Sigmoid colon (tissue), 7 donors: ENCODE results near the gene MMP11. TPM values are rescaled to one million over a fixed set of nuclear protein-coding genes. Genes with fewer than 3 reads are reported as not detected.

Experiments
- DNase-seq: peaks from one replicate; pipeline ENCODE4 v3.0.0-alpha.2; 2019
- H3K27ac ChIP-seq, 4 donors: fragments of 200-600 bp; sonication (generic); one replicate each; pipeline ENCODE4 v1.5.1; 2016 to 2019; ENCODE audit warnings: mild to moderate bottlenecking in 1 of 4
- H3K27me3 ChIP-seq, 3 donors: fragments of 200-600 bp; sonication (generic); one replicate each; pipeline ENCODE4 v1.5.1; 2019; ENCODE audit warnings: mild to moderate bottlenecking in 1 of 3
- H3K36me3 ChIP-seq, 4 donors: fragments of 200-600 bp; sonication (generic); one replicate each; pipeline ENCODE4 v1.5.1; 2016 to 2019
- H3K4me1 ChIP-seq, 4 donors: fragments of 200-600 bp; sonication (generic); one replicate each; pipeline ENCODE4 v1.5.1; 2017 to 2019
- H3K4me3 ChIP-seq, 4 donors: fragments of 200-600 bp; sonication (generic); one replicate each; pipeline ENCODE4 v1.5.1; 2017 to 2019; ENCODE audit warnings: mild to moderate bottlenecking in 2 of 4, moderate library complexity in 1 of 4
- H3K9me3 ChIP-seq, 4 donors: fragments of 200-600 bp in 3 of 4; sonication (generic) in 3 of 4; one replicate each; pipeline versions ENCODE4 v1.5.1 to v1.6.1; 2013 to 2019
- EP300 ChIP-seq, 4 donors: sonication (generic); formaldehyde crosslinking; IDR thresholded peaks; one replicate each; pipeline ENCODE4 v1.6.1; 2017; ENCODE audit warnings: antibody characterized with exemption in 4 of 4
- POLR2A ChIP-seq, 2 donors: fragments of 450-650 bp; IDR thresholded peaks; one replicate each; pipeline ENCODE4 v1.6.1; 2016; ENCODE audit warnings: antibody characterized with exemption in 2 of 2, mild to moderate bottlenecking in 2 of 2, moderate library complexity in 2 of 2
- POLR2AphosphoS5 ChIP-seq, 4 donors: sonication (generic); formaldehyde crosslinking; IDR thresholded peaks; one replicate each; pipeline ENCODE4 v1.6.1; 2017; ENCODE audit warnings: antibody characterized with exemption in 4 of 4
- WGBS, 2 donors: extraction: QIAGEN DNeasy Blood & Tissue Kit; methylation state at CpG; one replicate each; pipeline ENCODE4 v1.1.7; 2013; 5-methylcytosine and 5-hydroxymethylcytosine counted together
- intact Hi-C: fragments of 100-400 bp; cut with DNase I; formaldehyde crosslinking; loops from one replicate; pipeline ENCODE4 v1.15.1; 2023
- polyA plus RNA-seq, 3 donors: library from polyadenylated mRNA; stranded (reverse); fragments of 200-250 nt; gene quantifications; one replicate each; pipeline ENCODE4 v1.2.3, GENCODE V29; 2013
- total RNA-seq, 4 donors: library from RNA; depleted of rRNA; stranded (reverse); fragments of >200 nt; gene quantifications; one replicate each; pipeline ENCODE4 v1.1.0, GENCODE V29; 2016
- TF ChIP-seq, protein P1 (sequence below), 4 experiments: fragments of 450-650 bp in 3 of 4; fragments of 200-600 bp in 1 of 4; IDR thresholded peaks; one replicate each; pipeline ENCODE4 v1.5.1; 2016 to 2019; ENCODE audit warnings: antibody characterized with exemption in 4 of 4, mild to moderate bottlenecking in 3 of 4, moderate library complexity in 2 of 4
- donor health status: healthy with polysubstance abuse.
- donor health status: Bipolar disorder and iron deficiency.
- donor health status: healthy.

Gene MMP11
- total and polyA plus RNA-seq, 7 donors = 0.60 to 9.9 (median 6.1) TPM; not detected in 1

DNA sequence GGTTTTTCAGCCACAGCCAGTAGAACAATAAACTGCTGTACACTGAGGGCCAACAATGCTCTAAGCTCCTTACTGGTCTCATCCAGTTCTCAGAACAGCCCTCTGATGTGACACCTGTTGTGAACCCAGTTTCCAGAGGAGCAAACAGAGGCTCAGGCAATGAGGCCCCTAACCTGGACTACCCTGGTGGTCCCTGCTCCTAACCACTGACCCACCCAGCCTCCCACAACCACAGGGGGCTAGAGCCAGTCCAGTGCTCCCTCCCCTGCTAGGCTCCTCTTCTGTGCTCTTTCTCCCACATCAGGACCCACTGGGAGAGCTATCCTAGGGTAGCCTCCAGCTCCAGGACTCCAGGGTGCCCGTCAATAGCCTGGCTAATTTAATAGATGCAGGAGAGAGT, 10.1 kb downstream of the MMP11 start:
- no peak for DNase-seq
- WGBS, 2 donors = 86 to 90% methylated on average over 1 of the region's 1 CpG
- TF ChIP-seq, protein P1, sequence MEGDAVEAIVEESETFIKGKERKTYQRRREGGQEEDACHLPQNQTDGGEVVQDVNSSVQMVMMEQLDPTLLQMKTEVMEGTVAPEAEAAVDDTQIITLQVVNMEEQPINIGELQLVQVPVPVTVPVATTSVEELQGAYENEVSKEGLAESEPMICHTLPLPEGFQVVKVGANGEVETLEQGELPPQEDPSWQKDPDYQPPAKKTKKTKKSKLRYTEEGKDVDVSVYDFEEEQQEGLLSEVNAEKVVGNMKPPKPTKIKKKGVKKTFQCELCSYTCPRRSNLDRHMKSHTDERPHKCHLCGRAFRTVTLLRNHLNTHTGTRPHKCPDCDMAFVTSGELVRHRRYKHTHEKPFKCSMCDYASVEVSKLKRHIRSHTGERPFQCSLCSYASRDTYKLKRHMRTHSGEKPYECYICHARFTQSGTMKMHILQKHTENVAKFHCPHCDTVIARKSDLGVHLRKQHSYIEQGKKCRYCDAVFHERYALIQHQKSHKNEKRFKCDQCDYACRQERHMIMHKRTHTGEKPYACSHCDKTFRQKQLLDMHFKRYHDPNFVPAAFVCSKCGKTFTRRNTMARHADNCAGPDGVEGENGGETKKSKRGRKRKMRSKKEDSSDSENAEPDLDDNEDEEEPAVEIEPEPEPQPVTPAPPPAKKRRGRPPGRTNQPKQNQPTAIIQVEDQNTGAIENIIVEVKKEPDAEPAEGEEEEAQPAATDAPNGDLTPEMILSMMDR (IDR thresholded peaks at IDR 0.05) = no peak
- TF ChIP-seq POLR2A (IDR thresholded peaks at IDR 0.05) (no peak), POLR2AphosphoS5 (IDR thresholded peaks at IDR 0.05) (no peak), EP300 (IDR thresholded peaks at IDR 0.05) (no peak)

DNA sequence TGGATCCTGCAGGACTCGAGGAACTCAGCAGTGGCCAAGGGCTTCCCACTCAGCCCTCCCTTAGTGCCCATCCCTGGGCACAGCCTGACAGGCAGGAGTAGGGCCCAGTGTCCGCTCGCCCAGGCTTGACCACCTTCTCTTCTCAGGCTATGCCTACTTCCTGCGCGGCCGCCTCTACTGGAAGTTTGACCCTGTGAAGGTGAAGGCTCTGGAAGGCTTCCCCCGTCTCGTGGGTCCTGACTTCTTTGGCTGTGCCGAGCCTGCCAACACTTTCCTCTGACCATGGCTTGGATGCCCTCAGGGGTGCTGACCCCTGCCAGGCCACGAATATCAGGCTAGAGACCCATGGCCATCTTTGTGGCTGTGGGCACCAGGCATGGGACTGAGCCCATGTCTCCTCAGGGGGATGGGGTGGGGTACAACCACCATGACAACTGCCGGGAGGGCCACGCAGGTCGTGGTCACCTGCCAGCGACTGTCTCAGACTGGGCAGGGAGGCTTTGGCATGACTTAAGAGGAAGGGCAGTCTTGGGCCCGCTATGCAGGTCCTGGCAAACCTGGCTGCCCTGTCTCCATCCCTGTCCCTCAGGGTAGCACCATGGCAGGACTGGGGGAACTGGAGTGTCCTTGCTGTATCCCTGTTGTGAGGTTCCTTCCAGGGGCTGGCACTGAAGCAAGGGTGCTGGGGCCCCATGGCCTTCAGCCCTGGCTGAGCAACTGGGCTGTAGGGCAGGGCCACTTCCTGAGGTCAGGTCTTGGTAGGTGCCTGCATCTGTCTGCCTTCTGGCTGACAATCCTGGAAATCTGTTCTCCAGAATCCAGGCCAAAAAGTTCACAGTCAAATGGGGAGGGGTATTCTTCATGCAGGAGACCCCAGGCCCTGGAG, 10.9 kb downstream of the MMP11 start:
- Histone ChIP-seq H3K4me3 (no peak overlapping the region), H3K27me3 (no peaks in the 10 kb centered on the region), H3K36me3 (no peaks in the 10 kb centered on the region), H3K27ac (no peak overlapping the region), H3K4me1 (peaks cover 0 to 22% (median 20%) of the 10 kb centered on the region in 4 donors), H3K9me3 (no peaks in the 10 kb centered on the region)
- TF ChIP-seq POLR2AphosphoS5 (IDR thresholded peaks at IDR 0.05) (no peak), POLR2A (IDR thresholded peaks at IDR 0.05) (no peak), EP300 (IDR thresholded peaks at IDR 0.05) (no peak)
- TF ChIP-seq, protein P1 (IDR thresholded peaks at IDR 0.05) = no peak
- intact Hi-C loops = no loop called here
- WGBS, 2 donors = 74 to 83% methylated on average over 15 of the region's 15 CpGs
- DNase-seq = no peak

More for the DNA sequence above, 10.1 kb downstream of the MMP11 start:
- Histone ChIP-seq H3K4me1 (peaks cover 0 to 21% (median 18%) of the 10 kb centered on the region in 4 donors), H3K9me3 (no peaks in the 10 kb centered on the region), H3K4me3 (no peak overlapping the region), H3K36me3 (no peaks in the 10 kb centered on the region), H3K27ac (no peak overlapping the region), H3K27me3 (no peaks in the 10 kb centered on the region)
- intact Hi-C loops = no loop called here

DNA sequence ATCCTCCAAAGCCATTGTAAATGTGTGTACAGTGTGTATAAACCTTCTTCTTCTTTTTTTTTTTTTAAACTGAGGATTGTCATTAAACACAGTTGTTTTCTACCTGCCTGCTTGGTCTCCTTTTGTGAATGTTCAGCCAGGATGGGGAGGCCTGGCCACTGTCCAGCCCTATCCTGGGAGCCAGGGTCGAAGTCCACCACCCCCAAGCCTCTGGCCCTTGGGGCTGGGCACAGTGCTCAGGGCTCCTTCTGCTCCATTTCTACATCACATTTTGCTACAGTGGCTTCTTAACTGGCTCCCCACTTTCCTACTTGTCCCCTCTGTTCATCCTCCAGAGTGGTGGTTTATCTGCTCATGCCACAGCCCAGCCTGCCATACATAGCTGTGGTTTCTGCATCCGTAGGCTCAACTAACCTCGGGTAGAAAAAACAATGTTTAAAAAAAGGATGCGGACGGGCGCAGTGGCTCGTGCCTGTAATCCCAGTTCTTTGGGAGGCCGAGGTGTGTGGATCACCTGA, 11.6 kb downstream of the MMP11 start:
- Histone ChIP-seq H3K4me1 (peaks cover 0 to 27% (median 25%) of the 10 kb centered on the region in 4 donors), H3K27me3 (no peaks in the 10 kb centered on the region), H3K4me3 (no peak overlapping the region), H3K9me3 (no peaks in the 10 kb centered on the region), H3K27ac (peak overlapping the region in 1 of 4 donors; percentile 6), H3K36me3 (no peaks in the 10 kb centered on the region)
- intact Hi-C loops = no loop called here
- DNase-seq = no peak
- 20 to 46% methylated on average over 8 of the region's 8 CpGs for WGBS, 2 donors
- TF ChIP-seq POLR2AphosphoS5 (IDR thresholded peaks at IDR 0.05) (no peak), EP300 (IDR thresholded peaks at IDR 0.05) (no peak)

DNA sequence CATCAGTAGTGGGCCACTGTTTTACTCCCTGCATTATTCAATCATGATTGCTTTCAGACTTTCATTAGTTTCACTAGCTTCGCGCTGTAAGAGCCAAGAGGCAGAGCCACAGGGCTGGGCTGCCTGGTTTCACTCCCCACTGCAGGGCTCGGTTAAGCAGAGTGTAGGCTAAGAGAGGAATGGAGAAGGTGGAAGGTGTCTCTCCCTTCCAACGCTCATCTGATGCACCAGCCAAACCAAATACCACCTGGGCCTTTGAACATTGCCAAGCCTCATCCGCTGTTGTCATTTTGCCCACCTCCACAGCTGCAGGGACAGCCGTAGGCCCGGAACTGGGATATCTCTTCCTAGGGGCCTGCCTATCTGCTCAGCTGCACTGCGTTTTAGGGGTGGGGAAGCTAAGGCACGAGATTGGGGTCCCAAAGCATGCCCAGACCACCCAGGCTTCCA, 13.6 kb downstream of the MMP11 start:
- no peak for DNase-seq

More for the DNA sequence above, 13.6 kb downstream of the MMP11 start:
- WGBS, 2 donors = 53 to 59% methylated on average over 9 of the region's 9 CpGs
- intact Hi-C loops = loop anchor here (2.0 kb wide), 1 partner anchor 17 kb away; no protein-coding TSS in a partner anchor
- Histone ChIP-seq H3K9me3 (no peaks in the 10 kb centered on the region), H3K4me3 (peak overlapping the region; percentile 5 to 99 (median 97)), H3K27me3 (no peaks in the 10 kb centered on the region), H3K27ac (peak overlapping the region; percentile 99 to 100 (median 100)), H3K4me1 (peaks cover 0 to 47% (median 41%) of the 10 kb centered on the region in 4 donors), H3K36me3 (no peaks in the 10 kb centered on the region)
- TF ChIP-seq POLR2A (IDR thresholded peaks at IDR 0.05) (no peak), EP300 (IDR thresholded peaks at IDR 0.05) (no peak), POLR2AphosphoS5 (IDR thresholded peaks at IDR 0.05) (no peak)
- TF ChIP-seq, protein P1 (IDR thresholded peaks at IDR 0.05) = no peak
